Thyroid gland (tissue), 4 donors: ENCODE results near the gene GAS2.

ENCODE experiments used
- POLR2A ChIP-seq, 2 donors: fragments of 450-650 bp; IDR thresholded peaks; one replicate each; pipeline ENCODE4 v1.6.1; 2017; ENCODE audit warnings: antibody characterized with exemption in 2 of 2, mild to moderate bottlenecking in 2 of 2, moderate library complexity in 1 of 2
- TF ChIP-seq, protein P1 (sequence below), 6 experiments: fragments of 200-600 bp in 3 of 6; fragments of 450-650 bp in 3 of 6; sonication (generic) in 3 of 6; IDR thresholded peaks; one replicate each; pipeline ENCODE4 v1.5.1; 2016 to 2019; ENCODE audit warnings: antibody characterized with exemption in 6 of 6, mild to moderate bottlenecking in 2 of 6, inconsistent platforms in 1 of 6, moderate library complexity in 1 of 6

DNA sequence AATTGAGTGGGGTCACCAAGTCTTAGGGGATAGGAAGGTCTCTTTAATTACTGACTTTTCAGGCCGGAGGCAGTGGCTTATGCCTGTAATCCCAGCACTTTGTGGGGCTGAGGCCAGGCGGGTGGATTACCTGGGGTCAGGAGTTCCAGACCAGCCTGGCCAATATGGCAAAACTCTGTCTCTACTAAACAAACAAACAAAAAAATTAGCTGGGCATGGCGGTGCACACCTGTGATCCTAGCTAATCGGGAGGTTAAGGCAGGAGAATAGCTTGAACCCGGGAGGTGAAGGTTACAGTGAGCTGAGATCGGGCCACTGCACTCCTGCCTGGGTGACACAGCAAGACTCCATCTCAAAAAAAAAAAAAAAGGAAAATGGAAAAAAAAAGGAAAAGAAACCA lies 39.0 kb upstream of the GAS2 start:
- TF ChIP-seq, protein P1, sequence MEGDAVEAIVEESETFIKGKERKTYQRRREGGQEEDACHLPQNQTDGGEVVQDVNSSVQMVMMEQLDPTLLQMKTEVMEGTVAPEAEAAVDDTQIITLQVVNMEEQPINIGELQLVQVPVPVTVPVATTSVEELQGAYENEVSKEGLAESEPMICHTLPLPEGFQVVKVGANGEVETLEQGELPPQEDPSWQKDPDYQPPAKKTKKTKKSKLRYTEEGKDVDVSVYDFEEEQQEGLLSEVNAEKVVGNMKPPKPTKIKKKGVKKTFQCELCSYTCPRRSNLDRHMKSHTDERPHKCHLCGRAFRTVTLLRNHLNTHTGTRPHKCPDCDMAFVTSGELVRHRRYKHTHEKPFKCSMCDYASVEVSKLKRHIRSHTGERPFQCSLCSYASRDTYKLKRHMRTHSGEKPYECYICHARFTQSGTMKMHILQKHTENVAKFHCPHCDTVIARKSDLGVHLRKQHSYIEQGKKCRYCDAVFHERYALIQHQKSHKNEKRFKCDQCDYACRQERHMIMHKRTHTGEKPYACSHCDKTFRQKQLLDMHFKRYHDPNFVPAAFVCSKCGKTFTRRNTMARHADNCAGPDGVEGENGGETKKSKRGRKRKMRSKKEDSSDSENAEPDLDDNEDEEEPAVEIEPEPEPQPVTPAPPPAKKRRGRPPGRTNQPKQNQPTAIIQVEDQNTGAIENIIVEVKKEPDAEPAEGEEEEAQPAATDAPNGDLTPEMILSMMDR (IDR thresholded peaks at IDR 0.05): no peak
- no peak for TF ChIP-seq POLR2A (IDR thresholded peaks at IDR 0.05)
